HepG2 (cell line): ENCODE data around the gene CHST11. TPM values are rescaled to one million over a fixed set of nuclear protein-coding genes. Genes with fewer than 3 reads are reported as not detected.

ENCODE experiments used
- ATAC-seq: fragments of 200-7000 bp; cut with Tn5 transposase; 3 replicates; pipeline ENCODE4 v1.9.1; 2020; ENCODE audit warnings: mild to moderate bottlenecking, moderate library complexity
- BruUV-seq: library from RNA; stranded (reverse); fragments of 400-500 nt; replicated peaks from 2 replicates; lab custom pipeline; 2021; lab: Mats Ljungman, UMichigan
- CTCF ChIA-PET: fragments of 300-600 bp; formaldehyde crosslinking; extraction: SDS; loops from one replicate; lab custom pipeline; 2021; ENCODE audit warnings: low total read pairs, inconsistent platforms, low intra/inter-chr PET ratio; lab: Yijun Ruan, JAX
- POLR2A ChIA-PET: fragments of 350-600 bp; sonication (Branson Sonifier 250); formaldehyde crosslinking; loops from one replicate; lab custom pipeline; 2020; ENCODE audit warnings: antibody characterized with exemption, inconsistent platforms; lab: Yijun Ruan, JAX
- DNase-seq: peaks from one replicate; pipeline ENCODE4 v3.0.0-alpha.2; 2015; ENCODE audit warnings: low spot score
- FAIRE-seq: peaks from 3 replicates; lab custom pipeline; 2011; peaks lifted over from hg19 to GRCh38; lab: Jason Lieb, UNC
- H2AFZ ChIP-seq: one replicate; pipeline ENCODE4 v1.6.1; 2011; ENCODE audit warnings: low read length, inconsistent platforms
- H3K27ac ChIP-seq: fragments of 300-600 bp; 3 replicates; pipeline ENCODE4 v1.8.0; 2011; ENCODE audit warnings: mixed run types, mild to moderate bottlenecking, mixed read lengths, low read length, inconsistent platforms; ENCODE audit not compliant: insufficient read depth; ENCODE audit errors: extremely low read length
- H3K27me3 ChIP-seq, 2 experiments: fragments of 200-600 bp in 1 of 2; 2 replicates in 1 of 2; 3 replicates in 1 of 2; pipeline versions ENCODE4 v1.6.0 to v1.8.0; 2011; ENCODE audit warnings: low read length in 2 of 2, mild to moderate bottlenecking in 2 of 2, moderate library complexity in 2 of 2, inconsistent platforms in 1 of 2; ENCODE audit not compliant: insufficient read depth in 2 of 2, control insufficient read depth in 1 of 2
- H3K36me3 ChIP-seq, 2 experiments: fragments of 200-600 bp in 1 of 2; replicated peaks in 1 of 2; 2 replicates in 1 of 2; 3 replicates in 1 of 2; pipeline versions ENCODE4 v1.5.1 to v1.8.0; 2011; ENCODE audit warnings: low read length in 2 of 2, inconsistent platforms in 1 of 2; ENCODE audit not compliant: insufficient read depth in 2 of 2, control insufficient read depth in 1 of 2
- H3K4me1 ChIP-seq: 2 replicates; pipeline ENCODE4 v1.5.1; 2012; ENCODE audit warnings: low read length, inconsistent platforms; ENCODE audit not compliant: insufficient read depth
- H3K4me2 ChIP-seq: 2 replicates; pipeline ENCODE4 v1.6.0; 2011; ENCODE audit warnings: low read depth, low read length, inconsistent platforms
- H3K4me3 ChIP-seq, 3 experiments: fragments of 200-600 bp in 1 of 3; sonication (generic), shearing (Covaris generic) in 1 of 3; replicated peaks in 1 of 3; 2 replicates each; pipeline ENCODE4 v1.5.1; 2011 to 2016; ENCODE audit warnings: low read length in 3 of 3, inconsistent platforms in 2 of 3, low read depth in 2 of 3, mild to moderate bottlenecking in 2 of 3, control low read depth in 1 of 3, mixed read lengths in 1 of 3; ENCODE audit not compliant: insufficient read depth in 1 of 3
- H3K79me2 ChIP-seq: one replicate; pipeline ENCODE4 v1.6.1; 2011; ENCODE audit warnings: low read length, inconsistent platforms; ENCODE audit not compliant: insufficient read depth
- H3K9ac ChIP-seq: 2 replicates; pipeline ENCODE4 v1.6.0; 2011; ENCODE audit warnings: mild to moderate bottlenecking, low read depth, low read length, inconsistent platforms; ENCODE audit not compliant: insufficient read depth
- H3K9me3 ChIP-seq: 2 replicates; pipeline ENCODE4 v1.5.1; 2012; ENCODE audit warnings: mild to moderate bottlenecking, low read length
- H4K20me1 ChIP-seq: 2 replicates; pipeline ENCODE4 v1.6.0; 2011; ENCODE audit warnings: inconsistent platforms, mild to moderate bottlenecking, low read length, moderate library complexity; ENCODE audit not compliant: insufficient read depth
- ATF7 ChIP-seq, 2 experiments: fragments of 450-650 bp in 1 of 2; sonication (generic) in 1 of 2; formaldehyde crosslinking in 1 of 2; IDR thresholded peaks; 2 replicates each; pipeline versions ENCODE4 v1.4.0 to v1.6.1; 2016 to 2020; ENCODE audit warnings: antibody characterized with exemption in 1 of 2, mild to moderate bottlenecking in 1 of 2, missing genetic modification reagents in 1 of 2
- CREB1 ChIP-seq, 2 experiments: fragments of 450-650 bp in 1 of 2; IDR thresholded peaks; 2 replicates each; pipeline ENCODE4 v1.6.1; 2016 to 2017; ENCODE audit warnings: control low read depth in 1 of 2, mild to moderate bottlenecking in 1 of 2, missing compliant biosample characterization in 1 of 2, missing genetic modification characterization in 1 of 2
- EZH2 ChIP-seq: conservative IDR thresholded peaks from 2 replicates; pipeline ENCODE4 v1.6.1; 2012; ENCODE audit warnings: mild to moderate bottlenecking, low read depth, low read length, moderate library complexity
- GATAD1 ChIP-seq: IDR thresholded peaks from 2 replicates; pipeline ENCODE4 v1.6.1; 2016; ENCODE audit warnings: missing genetic modification reagents, missing compliant biosample characterization
- MNT ChIP-seq: fragments of 450-650 bp; IDR thresholded peaks from 2 replicates; pipeline ENCODE4 v1.6.1; 2016
- SNAPC5 ChIP-seq: sonication (generic); formaldehyde crosslinking; IDR thresholded peaks from 2 replicates; pipeline ENCODE4 v1.8.1; 2023; ENCODE audit warnings: mild to moderate bottlenecking, missing genetic modification reagents, borderline replicate concordance
- ZBTB7A ChIP-seq: sonication (generic); formaldehyde crosslinking; IDR thresholded peaks from 2 replicates; pipeline ENCODE4 v1.8.0; 2022; ENCODE audit warnings: mild to moderate bottlenecking, missing genetic modification reagents
- ZNF281 ChIP-seq: sonication (generic); formaldehyde crosslinking; IDR thresholded peaks from 2 replicates; pipeline ENCODE4 v1.4.0; 2020; ENCODE audit warnings: missing genetic modification reagents, borderline replicate concordance
- ZNF629 ChIP-seq: sonication (generic); formaldehyde crosslinking; conservative IDR thresholded peaks from 2 replicates; pipeline ENCODE4 v1.5.0; 2020; ENCODE audit warnings: missing genetic modification reagents
- WGBS: methylation state at CpG from one replicate; pipeline ENCODE4 v1.1.6; 2017; ENCODE audit warnings: low lambda C conversion rate; 5-methylcytosine and 5-hydroxymethylcytosine counted together
- in situ Hi-C: cut with HindIII; loops from 2 replicates; pipeline ENCODE4 v1.10.0; 2017; ENCODE audit warnings: low pct_unique_long_range_greater_than_20kb; ENCODE audit not compliant: extremely low pct_ligation_motif_present
- intact Hi-C: fragments of 100-400 bp; cut with micrococcal nuclease; formaldehyde crosslinking; loops from one replicate; pipeline ENCODE4 v1.10.0; 2022; ENCODE audit not compliant: unreplicated experiment
- polyA plus RNA-seq, 8 experiments: library from polyadenylated mRNA; depleted of rRNA in 3 of 8; stranded (reverse) in 7 of 8; unstranded in 1 of 8; fragments of >200 nt; fragmentation: Illumina TruSeq in 4 of 8; extraction: Trizol in 4 of 8; gene quantifications; 2 replicates each; pipeline versions ENCODE4 v1.2.1 to v1.2.3, GENCODE V29; 2011 to 2016; ENCODE audit warnings: low read depth in 4 of 8, missing spikeins in 1 of 8, mixed read lengths in 1 of 8; ENCODE audit not compliant: insufficient read depth in 1 of 8
- total RNA-seq, 5 experiments: library from RNA; depleted of rRNA; stranded (reverse); fragments of >200 nt; fragmentation: Illumina TruSeq; extraction: Trizol; gene quantifications; 2 replicates each; pipeline ENCODE4 v1.2.3, GENCODE V29; 2016; ENCODE audit warnings: low read depth in 1 of 5

Gene CHST11
- total and polyA plus RNA-seq, 2 of the 13 experiments (the other 11 are each of a cell fraction or from before 2014, with no cell fraction given), result 0.15 TPM; not detected in 1

GRCh38 chr12:104513681-104514080 lies 56.9 kb downstream of the CHST11 start:
- no peak for ATAC-seq
- FAIRE-seq, result no peak
- in situ Hi-C loops, result no loop called here

GRCh38 chr12:104514092-104514810 lies 57.5 kb downstream of the CHST11 start:
- Histone ChIP-seq H3K27ac (no peak overlapping the region), H2AFZ (no peak overlapping the region), H3K9ac (no peak overlapping the region), H3K36me3 (no peaks in the 10 kb centered on the region), H3K27me3 (peaks cover 0 to 4% of the 10 kb centered on the region in 2 experiments; a peak in 1 of 5 replicates), H3K4me2 (no peak overlapping the region), H4K20me1 (no peaks in the 10 kb centered on the region; the same call in 1 of the 2 replicates), H3K4me1 (no peaks in the 10 kb centered on the region), H3K79me2 (no peaks in the 10 kb centered on the region), H3K4me3 (no peak overlapping the region), H3K9me3 (no peaks in the 10 kb centered on the region)
- FAIRE-seq, result no peak
- BruUV-seq, result no TSS peak
- no peak for ATAC-seq
- no peak for DNase-seq
- ChIA-PET CTCF (no interaction called here), POLR2A (no interaction called here)
- intact Hi-C loops (no loop called here), in situ Hi-C loops (no loop called here)
- WGBS, result 19% methylated on average over 7 of the region's 9 CpGs
- TF ChIP-seq SNAPC5, result no peak
- TF ChIP-seq MNT, result no peak
- TF ChIP-seq CREB1 (IDR thresholded peaks at IDR 0.05), result peak; percentile 87
- TF ChIP-seq CREB1 (CRISPR knock-in tag; IDR thresholded peaks at IDR 0.05), result no peak
- TF ChIP-seq GATAD1 (CRISPR knock-in tag), result no peak
- no peak for TF ChIP-seq ZBTB7A (CRISPR knock-in tag)
- peak; percentile 94 for TF ChIP-seq ATF7 (IDR thresholded peaks at IDR 0.05)
- no peak for TF ChIP-seq ATF7 (CRISPR knock-in tag; IDR thresholded peaks at IDR 0.05)
- TF ChIP-seq ZNF281 (CRISPR knock-in tag), result no peak
- TF ChIP-seq EZH2, result no peak

More at GRCh38 chr12:104513681-104514080, 56.9 kb downstream of the CHST11 start:
- Histone ChIP-seq H3K36me3 (no peaks in the 10 kb centered on the region), H3K4me2 (no peak overlapping the region), H4K20me1 (no peaks in the 10 kb centered on the region; the same call in 1 of the 2 replicates), H2AFZ (no peak overlapping the region), H3K9me3 (no peaks in the 10 kb centered on the region), H3K4me3 (no peak overlapping the region), H3K27ac (no peak overlapping the region), H3K4me1 (no peaks in the 10 kb centered on the region), H3K79me2 (no peaks in the 10 kb centered on the region), H3K9ac (no peak overlapping the region), H3K27me3 (peaks cover 0 to 3% of the 10 kb centered on the region in 2 experiments; a peak in 1 of 5 replicates)
- no peak for TF ChIP-seq ZNF629 (CRISPR knock-in tag)
- ChIA-PET CTCF (no interaction called here), POLR2A (no interaction called here)
- 9% methylated on average over 6 of the region's 6 CpGs for WGBS
- intact Hi-C loops, result no loop called here
- no TSS peak for BruUV-seq
- DNase-seq, result no peak
